NCI-H2196 treated with DMSO at 0.1 percent for 48 hours (cell line): Measurements from ENCODE around the gene WDR7.

Experiments used
- DNase-seq: peaks from one replicate; lab custom pipeline; 2025; ENCODE audit not compliant: unreplicated experiment; lab: John Stamatoyannopoulos, UW

Gene WDR7

DNA sequence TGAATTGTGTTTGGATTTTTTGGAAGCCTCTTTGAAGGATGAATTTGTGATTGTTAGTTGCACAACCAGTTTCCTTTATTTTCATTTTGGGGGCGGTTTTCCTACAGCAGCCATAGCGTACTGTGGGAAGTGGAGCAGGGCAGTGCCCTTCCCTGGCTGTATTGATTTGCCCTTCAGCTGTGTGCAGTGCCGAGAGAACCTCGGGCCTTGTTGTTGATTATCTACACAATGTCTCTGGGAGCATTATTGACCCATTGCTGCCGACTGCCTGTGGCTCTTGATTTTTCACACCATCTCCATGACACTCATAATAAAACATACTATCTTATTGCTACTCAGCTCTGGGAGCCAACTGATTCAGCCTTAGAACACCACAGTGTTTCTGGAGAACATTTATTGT, 333.6 kb downstream of the WDR7 start:
- DNase-seq: no peak

DNA sequence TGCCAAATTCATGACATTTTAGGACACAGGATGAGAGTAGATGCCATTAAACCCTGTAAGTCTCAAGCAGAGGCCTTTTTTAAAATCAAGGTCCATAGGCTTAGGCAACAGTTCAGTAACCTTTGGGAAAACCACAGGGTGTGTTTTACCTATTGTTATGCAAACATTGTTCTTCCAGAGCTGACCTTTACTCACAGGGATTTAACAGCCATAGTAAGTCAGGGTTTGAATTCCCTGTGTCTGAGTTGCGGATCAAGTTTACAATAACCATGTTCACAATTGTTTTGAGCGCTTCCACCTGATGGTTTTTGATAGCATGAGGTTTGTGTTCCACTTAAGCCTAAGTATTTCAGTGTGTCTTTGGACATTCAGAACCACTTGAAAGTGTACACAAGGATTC, 335.7 kb downstream of the WDR7 start:
- no peak for DNase-seq

DNA sequence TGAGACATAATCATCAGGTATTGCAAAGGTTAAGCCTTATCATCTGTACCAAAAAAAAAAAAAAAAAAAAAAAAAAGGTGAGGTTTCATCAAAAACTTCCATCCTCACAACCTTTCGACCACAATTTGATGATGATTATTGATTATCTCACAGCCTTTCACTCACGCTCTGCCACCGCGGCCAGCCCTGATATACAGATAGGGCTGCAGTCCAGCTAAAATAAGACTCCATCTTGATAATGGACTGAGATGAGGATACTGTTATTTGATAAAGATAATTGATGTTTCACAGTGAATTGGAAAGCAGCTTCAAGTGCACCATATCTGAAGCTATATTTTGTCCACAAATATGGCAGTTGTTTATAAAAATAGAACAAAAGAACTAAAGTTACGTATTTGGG, 336.1 kb downstream of the WDR7 start:
- no peak for DNase-seq

DNA sequence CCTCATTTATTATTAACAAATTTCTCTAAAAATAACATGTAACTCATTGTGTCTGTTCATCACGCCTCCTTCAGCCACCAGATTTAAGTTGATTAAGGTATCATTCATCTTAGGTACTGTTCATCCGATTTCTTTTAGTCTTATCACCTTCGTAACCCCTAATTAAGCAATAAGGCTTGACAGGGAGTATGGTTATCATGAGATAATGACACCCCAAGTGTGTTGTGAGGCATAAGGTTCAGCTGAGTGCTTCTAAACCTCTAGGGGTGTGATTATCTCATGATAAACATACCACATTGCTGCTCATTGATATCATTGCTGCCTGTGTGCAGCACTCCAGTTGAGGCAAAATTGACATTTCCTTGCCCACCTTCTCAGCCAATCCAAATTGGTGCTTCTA, 336.9 kb downstream of the WDR7 start:
- no peak for DNase-seq

DNA sequence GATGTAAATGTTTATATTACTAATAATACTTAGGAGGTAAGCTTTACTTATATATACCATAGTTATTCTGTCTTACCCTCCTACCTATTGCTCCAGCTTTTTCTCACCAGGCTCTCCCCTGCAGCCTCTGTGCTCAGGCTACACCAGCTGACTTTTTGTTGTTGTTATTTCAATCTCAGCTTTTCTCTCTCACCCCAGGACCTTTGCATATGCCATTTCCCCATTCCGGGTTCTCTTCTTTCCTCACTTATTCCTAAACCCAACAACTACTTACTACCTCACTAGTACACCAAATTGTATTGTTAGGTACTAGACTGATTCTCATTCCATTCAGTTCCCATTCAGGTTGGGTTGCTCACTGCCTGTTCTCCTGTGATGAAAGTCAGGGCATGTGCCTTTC, 339.5 kb downstream of the WDR7 start:
- DNase-seq: no peak

DNA sequence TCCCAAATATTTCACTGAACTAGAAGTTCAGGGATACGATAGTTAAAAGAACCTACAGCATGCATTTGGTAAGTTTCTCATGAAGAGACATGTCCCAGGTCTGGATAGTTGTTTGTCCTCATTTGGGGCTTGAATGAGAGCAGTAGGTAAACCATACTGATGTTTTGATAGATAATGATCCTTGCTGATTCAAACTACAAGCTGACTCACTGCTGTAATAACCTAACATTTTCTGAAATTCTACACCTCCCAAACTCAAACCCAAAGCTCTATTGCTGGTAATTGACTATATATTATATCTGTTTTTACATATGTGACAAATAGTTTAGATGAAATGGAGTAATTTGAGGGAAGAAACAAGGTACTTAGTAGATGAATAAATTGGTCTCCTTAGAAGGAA, 341.6 kb downstream of the WDR7 start:
- DNase-seq: no peak

DNA sequence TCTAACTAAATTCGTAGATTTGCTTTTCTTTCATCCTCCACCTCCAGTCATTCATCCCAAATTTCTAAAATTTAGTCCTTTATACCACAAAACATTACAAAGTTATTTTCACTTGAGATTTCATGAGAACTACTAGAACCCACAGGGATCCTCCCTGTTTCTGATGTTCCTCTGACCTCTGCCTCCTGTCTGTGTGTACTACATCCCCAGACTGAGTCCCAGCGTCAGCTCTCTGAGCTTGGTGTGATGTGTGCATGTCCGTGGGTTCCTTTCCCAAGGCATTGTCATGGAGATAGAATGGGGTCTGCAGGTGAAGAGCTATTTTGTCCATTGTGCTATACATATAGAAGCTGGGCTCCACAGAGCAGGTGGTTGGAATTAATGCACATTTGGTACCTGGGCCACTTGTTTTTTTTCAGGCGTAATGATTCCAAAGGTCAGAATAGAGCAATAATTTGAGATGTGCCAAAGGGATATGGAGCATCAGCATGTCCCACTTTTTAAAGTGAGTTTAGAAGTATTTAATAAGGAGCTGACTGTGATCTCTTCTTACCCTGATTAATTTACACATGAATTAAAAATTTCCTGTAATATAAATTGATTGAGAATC, 344.5 kb downstream of the WDR7 start:
- no peak for DNase-seq

DNA sequence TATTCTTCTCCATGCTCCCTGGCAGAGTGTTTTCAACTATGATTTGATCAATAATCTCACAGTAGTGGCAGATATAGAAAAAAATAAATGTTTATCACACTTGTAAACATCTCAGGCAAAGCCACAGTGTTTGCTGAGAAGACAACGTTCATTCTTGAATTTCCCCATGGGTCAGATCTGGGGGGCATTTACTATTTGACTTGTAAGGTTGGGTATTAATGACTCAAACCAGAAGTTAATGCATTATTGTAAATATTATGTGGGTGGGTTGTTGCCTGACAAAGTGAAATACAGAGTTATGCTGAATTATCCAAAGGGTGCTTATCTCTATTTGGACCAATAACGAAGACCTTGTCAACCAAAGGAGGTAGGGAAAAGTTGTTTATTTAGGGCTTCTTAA, 346.0 kb downstream of the WDR7 start:
- no peak for DNase-seq

DNA sequence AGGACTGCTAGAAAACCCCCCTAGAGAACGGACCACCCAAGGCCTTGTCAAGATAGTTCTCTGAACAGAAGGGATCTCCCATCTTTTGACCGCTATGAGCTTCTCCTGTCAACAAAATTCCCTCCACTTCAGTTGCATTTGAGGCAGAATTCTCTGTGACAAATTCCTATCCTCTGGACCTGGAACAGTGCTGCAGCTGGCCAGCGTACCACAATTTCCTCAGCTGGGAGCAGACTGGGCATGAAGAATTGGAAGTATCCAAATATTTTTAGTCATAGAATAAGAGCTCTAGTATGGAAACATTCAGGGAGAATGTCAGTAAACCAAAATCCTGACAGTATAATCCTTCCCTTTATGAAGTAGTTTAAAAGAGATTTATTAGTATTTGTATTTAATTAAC, 348.7 kb downstream of the WDR7 start:
- no peak for DNase-seq

DNA sequence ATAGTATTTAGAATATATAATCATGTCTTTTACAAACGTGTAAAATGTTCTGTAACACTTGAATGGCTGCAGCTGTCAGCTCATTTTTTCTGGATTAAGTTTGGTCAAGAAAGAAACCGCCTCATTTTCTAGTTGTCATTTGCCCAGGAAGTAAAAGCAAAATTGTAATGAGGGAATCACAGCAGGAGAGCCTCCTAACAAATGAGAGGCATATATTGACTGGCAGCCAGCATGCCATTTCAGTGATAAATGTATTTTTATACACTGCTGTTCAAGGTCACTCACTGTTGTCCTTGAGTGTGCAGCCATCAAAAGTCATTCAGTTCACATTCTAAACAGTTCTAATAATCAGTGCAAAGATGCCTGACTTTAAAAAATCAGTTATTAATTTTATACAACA, 351.5 kb downstream of the WDR7 start:
- DNase-seq: no peak

DNA sequence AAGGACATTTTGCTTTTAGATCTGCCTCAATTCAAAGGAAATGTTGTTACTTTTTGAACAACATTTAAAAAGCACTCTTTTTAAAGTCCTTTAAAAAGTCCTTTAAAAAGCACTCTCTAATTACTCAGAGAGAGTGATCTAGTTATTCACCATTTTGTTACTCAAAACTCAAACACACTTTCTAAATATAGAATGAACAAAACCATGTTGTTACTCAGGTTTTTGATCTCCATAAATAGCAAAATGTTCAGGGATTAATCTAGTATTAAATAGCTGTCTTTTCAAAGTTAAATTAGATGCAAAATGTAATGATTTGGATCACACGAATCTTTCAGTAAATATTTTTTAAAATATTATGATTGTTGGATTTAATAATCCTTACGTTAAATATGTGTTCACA, 352.2 kb downstream of the WDR7 start:
- no peak for DNase-seq

DNA sequence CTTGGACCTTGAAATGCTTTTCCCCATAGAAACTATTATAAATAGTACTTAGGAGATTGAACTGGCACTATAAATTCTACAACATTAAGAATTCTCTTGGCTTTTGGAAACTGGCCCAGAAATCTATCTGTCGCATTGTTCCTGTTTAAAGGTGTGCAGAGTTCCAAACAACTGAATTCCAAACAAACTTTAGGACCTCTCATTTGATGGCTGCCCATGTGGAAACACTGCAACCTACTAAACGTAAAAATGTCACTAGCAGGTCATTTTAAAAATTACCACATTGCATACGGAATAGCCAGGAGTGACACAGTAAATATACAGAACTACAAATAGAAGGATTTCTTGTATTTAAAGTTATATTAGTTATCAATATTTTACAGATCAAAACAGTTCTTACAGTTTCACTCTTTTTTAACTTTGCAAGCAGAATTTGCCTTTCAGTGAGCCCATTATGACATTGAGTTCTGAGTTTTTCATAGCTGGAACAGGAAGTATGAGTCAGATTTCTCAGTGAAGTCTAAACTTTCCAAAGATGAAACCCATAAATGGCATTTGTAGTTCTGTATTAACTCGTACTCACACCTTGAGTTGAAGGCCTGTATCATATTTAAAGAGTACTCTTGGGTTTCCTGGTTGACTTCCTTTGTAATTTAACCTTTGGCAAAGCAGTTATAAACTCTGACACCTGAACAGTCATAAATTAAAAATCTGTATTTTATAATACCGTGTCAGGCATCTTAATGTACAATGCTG, 353.4 kb downstream of the WDR7 start:
- DNase-seq: no peak

DNA sequence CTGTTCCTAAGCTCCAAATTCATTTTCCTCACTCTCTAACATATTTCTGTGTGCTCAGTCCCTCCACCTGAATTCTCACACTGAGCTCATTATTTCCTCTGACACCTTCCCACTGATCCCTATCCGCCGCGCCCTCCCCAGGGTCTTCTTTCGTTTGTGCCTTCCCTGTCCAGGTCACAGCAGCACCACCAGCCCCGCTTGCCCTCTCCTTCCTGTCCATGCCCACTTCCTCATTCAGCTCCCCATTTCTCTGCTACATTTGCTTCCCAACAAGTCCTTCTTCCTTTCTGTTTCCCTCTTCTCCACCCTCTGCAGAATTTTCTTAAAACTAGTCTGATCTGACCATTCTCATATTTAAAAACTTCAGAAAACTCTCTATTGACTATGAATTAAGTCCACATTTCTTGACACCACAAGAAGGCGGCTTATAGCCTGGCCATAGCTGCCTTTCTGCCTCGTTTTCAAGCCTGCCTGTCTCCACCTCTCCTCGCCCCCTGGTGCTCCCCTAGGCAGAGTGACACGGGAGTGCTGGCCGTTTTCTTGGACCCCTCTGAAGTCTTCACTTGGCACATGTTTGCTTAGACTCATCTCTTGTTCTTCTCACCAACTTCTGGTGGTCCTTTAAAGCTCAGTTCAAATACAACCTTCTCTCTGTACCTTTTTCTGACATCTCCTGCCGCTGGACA, 357.0 kb downstream of the WDR7 start:
- no peak for DNase-seq

DNA sequence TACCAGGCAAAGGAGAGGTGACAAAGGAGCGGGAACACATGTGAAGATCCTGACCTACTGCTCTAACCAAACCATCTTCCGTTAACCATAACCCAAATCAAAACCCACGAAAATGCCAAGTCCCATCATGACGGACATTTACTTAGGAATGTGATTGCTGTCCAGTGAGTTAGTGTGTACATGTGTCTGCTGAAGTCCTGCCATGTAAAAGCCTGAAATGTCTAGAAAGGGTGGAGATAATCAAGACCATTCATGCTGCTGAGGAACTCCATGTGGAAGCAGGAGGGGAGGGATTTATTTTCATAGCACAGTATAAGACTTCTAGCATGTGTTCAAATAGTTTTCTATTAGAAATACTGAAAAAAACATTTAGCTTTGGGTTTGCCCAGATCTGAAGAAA, 358.7 kb downstream of the WDR7 start:
- no peak for DNase-seq

DNA sequence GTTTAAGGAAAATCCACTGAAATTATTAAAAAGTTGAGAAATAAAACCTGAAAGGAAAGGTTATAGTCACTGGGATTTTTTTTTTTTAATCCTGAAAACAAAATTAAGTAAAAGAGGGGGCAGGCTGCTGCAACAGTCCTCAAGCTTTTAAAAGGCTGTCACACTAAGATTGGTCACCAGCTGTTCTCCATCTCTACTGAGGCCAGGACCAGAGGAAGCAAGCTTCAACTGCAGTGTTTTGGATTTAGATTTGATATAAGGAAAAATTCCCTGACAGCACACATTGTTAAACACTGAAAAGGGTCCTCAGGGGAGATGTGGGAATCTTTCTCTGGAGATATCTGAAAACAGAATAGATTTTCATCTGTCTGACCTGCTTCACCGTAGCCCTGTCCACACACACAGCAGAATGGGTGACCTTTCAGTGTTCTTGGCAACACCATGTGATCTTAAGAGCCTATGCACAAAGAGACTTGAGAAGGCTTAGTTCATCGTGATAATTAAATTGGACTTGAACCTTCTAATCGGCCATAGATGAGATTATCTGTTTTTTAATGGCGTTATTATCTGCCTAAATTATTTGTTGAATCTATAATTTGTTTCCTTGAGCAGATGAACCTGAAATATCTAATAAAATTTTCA, 363.7 kb downstream of the WDR7 start:
- no peak for DNase-seq

DNA sequence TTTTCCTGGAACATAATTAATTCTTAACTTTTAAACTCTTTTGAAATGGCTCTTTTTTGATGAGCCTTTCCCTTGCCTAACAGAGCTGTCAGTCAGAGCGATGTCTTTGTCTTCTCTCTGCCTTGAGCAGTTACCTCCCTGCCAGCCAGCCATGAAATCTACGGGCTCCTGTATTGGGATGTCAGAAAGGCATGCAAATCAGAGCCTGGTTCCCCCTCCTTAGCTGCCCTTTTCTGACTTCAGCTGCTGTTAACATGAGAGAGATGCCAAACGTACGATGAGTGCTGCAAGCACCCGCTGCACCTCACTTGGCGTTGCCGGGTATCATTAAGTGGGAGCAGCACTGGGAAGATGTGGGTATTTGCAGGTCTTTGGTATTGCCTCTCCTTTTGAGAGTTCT, 364.3 kb downstream of the WDR7 start:
- DNase-seq: no peak

DNA sequence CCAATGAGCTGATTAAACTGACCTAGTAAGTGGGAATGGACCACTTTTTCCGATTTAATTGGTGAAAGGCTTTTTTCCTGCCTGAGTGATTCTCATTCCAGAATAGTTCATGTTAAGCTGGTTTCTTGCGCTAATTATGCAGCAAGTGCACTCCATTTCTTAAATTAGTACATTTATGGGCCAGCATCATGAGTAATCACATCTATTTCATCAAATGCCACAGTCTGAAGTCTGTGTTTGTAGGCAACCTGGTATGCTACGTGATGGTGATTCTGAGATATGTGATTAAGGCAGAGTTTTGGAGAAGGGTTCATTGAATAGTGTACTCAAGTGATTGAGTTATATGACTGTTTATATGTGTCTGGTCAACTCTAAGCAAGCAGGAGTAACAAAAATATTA, 367.7 kb downstream of the WDR7 start:
- DNase-seq: no peak

DNA sequence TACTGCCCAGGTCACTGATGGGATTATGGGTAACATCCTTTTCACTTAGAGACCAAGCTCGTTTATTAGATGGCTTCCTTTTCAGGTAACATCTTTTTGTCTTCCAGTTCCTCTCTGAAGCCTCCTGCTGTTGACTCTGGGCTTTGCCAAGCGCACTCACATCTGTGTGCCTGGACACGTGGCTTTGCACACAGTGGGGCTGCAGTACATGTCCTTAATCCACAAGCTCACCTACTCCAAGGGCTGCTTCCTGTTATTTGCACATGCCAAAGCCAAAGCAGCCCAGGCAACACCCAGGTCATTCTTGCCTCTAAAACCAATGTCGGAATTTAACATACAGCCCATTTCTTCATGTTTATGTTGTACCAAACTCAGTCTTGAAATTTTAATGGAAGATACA, 371.6 kb downstream of the WDR7 start:
- DNase-seq: no peak

DNA sequence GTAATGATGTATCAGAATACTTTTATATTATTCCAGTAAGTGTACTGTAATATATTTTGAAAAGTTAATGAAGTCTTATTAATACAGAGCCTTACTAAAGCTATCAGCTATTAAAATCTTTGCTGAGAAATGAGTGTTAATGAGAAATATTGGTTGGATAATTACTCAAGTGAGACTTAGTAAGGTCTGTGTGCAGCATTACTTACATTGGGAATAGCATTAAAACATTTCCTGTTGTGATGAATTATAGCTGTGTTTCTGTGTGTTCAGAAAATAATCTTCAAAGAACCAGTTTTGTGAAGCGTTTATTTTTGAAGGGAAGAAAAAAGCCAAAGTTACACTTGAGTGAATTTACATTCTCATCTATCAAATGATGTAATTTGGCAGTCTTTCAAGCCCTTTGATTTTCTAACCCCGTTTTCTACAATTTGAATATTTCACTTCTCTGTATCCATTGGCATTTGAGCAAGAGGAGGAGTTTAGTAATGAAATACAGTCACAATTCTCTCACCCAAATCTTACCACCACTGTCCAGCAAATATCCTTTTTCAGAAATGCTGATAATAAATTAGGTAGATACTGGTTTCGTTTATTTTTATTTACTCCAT, 372.2 kb downstream of the WDR7 start:
- DNase-seq: no peak

DNA sequence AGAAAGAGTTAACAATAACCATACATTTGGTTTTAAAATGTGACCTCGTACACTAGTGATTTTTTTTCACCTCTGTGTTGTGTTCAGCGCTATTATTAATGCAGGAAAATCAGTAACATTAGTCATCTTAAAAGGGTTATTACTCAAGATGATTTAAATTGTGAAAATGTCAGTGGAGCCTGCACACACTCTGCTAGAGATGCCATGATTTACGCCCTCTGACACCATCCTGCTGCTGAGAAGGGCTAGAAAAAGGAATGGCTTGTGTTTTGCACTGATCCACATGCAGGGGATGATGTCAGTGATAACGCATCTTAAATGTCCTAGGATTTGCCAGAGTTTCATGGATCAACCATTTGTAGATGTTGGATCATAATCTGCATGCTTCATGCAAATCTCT, 374.4 kb downstream of the WDR7 start:
- no peak for DNase-seq

DNA sequence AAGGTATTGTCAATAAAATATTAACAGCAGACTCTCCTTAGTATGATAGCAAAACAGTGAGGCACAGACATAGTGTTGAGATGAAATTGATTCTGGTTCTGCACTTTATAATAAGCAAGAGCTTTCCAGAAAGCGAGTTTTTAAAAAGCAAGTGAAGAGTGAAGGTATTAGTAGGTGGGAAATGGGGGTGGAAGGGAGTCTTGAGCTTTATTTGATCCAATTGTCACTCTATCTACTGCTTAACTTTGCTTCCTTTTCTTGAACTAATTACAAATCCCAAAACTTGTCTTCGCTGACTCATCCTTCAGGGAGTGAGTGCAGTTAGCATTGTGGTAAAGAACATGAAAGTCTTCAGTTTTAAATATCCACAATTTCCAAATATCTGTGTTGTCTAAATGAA, 375.2 kb downstream of the WDR7 start:
- DNase-seq: no peak
